GM18499 (cell line): ENCODE data around the gene EIF4EBP2.

Source experiments
- ATAC-seq: cut with Tn5 transposase; IDR thresholded peaks from one replicate; pipeline ENCODE4 v1.9.1; 2021; ENCODE audit warnings: moderate number of reproducible peaks; ENCODE audit not compliant: insufficient read depth, unreplicated experiment

EIF4EBP2 gene

GRCh38 chr10:70457759-70458305, 53.9 kb downstream of the EIF4EBP2 start:
- no peak for ATAC-seq

GRCh38 chr10:70458329-70459060, 54.5 kb downstream of the EIF4EBP2 start:
- no peak for ATAC-seq

DNA sequence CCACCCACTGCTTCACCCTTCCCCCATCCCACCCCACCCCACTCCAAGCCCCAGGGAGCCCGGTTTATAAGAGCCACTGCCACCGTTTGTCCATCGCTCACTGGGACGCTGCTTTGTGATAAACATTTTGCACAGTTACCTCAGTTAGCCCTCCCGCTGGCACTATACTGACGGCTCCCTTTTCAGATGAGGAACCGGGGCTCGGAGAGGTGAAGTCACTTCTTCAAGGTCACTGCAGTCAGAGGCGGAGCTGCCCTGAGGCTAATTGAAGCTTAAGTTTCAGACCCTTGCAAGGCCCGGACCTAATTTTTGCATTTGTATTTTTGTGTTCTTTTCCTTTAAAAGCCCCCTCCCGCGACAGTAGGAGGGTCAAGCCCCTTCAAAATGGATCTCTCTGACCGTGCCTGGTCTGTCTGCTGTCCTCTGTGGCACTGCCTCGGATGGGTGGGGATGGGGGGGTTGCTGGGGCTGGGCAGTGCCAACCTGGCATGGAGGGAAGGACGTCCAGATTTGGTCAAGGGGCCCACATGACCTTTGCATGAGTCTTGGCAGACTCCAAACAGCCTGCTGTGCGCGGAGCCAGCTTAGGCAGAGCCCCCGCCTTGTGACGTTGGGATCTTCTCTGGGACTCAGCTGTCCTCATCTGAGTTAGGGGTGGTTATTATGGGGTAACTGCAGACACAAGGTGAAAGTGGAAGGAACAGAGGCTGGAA, 55.3 kb downstream of the EIF4EBP2 start:
- no peak for ATAC-seq

DNA sequence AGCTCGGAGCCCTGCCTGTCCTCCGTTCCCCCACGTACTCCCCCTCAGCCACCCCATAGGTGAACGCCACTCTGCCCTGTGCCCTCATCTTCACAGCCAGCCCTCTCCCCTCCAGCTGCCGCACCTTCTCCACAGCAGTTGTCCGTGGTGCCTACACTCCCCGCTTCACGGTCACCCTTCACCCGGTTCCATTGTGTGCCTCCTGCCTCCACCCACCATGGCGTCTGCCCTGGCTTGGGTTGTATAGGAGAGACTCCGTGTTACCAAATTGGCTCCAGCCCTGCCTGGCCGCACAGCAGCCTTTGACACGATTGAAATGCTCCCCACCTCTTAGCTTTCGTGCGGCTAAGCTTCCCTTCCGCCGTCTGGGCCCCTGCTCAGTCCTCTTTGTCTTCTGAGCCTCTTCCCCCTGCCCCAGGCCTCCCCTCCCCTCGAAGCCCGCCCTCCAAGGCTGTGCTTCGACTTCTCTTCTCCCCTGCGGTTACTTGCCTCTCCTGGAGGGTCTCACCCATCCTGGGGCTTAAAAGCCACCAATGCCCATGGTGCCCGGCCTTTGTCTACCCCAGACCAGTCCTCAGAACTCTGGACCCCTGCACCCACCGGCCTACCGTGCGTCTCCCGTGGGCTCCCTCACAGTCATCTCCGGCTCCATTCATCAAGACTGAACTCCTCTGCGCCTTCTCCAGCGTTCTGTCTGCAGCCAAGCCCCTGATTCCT, 56.0 kb downstream of the EIF4EBP2 start:
- no peak for ATAC-seq

DNA sequence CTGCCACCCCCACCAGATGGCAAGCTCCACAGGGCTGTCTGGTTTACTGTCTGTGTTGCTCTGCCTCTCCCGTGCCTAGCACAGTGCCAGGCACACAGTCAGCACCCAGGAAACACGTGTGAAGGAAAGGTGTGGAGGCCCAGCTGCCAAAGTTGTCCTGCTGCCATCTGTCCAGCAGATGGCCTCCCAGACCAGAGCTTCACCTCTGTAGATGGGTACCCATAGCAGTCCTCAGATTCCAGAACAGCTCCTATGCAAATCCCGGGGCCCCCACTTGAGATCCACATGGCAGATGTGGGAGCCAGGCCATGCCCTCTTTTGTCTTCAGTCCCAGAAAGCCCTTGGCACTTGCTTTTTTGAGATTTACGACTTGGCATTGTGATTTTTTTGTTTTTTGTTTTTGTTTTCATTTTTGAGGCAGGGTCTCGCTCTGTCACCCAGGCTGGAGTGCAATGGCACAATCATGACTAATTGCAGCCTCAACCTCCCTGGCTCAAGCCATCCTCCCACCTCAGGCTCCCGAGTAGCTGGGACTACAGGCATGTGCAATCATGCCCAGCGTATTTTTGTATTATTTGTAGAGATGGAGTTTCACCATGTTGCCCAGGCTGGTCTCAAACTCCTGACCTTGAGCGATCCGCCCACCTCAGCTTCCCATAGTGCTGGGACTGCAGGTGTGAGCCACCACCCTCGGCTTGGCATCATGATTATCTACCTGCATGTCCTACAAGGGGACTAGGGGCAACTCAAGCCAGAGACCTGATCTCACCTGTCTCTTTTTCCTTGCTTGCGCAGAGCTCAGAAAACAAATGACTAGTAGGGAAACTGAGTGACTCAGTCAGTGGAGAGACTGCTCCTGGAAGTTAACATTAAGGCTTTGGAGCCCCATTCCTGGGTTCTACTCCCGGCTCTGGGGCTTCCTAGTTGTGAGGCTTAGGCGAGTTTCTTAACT, 57.7 kb downstream of the EIF4EBP2 start:
- ATAC-seq, result no peak

GRCh38 chr10:70462349-70462984, 58.5 kb downstream of the EIF4EBP2 start:
- no peak for ATAC-seq

DNA sequence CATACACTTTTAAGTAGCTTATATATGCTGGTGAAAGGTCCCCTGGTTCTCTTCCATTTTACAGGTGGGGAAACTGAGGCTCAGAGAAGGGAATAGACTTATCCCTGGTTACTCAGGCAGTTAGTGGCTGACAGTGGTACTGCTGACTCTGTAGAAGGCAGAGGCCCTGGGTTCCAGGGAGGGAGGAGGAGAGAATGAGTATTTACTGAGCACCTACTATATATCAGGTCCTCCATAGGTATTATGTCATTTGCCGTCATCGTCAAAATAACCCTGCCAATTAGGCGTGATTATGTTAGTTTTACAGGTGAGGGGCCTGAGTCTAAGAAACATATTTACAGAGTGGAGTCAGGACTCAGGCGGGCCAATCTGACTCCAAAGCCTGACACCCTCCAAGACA, 61.3 kb downstream of the EIF4EBP2 start:
- ATAC-seq, result no peak

GRCh38 chr10:70465832-70466231, 61.9 kb downstream of the EIF4EBP2 start:
- no peak for ATAC-seq

DNA sequence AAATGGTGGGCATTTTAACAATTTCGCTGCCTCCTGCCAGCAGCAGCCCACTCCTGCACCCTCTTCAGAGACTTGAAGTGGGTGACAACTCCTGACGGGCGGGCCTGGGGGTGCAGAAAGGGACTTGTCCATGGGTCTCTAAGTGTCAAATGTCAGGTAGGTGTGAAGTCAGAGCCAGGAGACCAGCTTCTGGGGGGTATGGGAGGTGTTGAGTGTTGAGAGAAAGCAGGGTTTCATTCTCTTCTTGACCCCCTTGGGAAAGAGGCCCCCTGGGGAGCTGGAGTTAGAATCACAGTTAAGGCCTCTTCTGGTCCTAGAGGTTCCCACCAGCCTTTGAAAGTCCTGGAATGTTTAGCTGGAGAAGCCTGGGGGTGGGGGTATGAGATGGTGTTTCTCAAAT, 63.0 kb downstream of the EIF4EBP2 start:
- no peak for ATAC-seq

- no peak for ATAC-seq
Measured at GRCh38 chr10:70472799-70473454, 69.0 kb downstream of the EIF4EBP2 start.

DNA sequence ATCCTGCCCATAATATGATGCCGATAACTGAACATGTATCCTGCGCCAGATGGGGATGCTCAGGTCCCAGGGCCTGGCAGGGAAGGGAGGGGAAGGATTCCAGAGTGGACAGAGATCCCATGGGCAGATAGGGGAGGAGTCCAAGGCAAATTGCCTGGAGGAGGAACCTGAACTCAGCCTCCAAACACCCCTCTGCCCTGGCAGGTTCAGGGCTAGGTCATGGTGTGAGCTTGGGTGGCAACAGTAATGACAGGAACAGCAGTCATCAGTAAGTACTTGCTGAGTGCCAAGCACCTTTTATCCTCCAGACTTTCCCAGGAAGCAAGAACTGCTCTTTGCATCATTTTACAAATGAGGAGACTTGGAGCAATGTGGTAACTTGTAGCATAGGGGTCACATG, 70.8 kb downstream of the EIF4EBP2 start:
- ATAC-seq, result no peak

- no peak for ATAC-seq
Measured at GRCh38 chr10:70475661-70476060, 71.7 kb downstream of the EIF4EBP2 start.

DNA sequence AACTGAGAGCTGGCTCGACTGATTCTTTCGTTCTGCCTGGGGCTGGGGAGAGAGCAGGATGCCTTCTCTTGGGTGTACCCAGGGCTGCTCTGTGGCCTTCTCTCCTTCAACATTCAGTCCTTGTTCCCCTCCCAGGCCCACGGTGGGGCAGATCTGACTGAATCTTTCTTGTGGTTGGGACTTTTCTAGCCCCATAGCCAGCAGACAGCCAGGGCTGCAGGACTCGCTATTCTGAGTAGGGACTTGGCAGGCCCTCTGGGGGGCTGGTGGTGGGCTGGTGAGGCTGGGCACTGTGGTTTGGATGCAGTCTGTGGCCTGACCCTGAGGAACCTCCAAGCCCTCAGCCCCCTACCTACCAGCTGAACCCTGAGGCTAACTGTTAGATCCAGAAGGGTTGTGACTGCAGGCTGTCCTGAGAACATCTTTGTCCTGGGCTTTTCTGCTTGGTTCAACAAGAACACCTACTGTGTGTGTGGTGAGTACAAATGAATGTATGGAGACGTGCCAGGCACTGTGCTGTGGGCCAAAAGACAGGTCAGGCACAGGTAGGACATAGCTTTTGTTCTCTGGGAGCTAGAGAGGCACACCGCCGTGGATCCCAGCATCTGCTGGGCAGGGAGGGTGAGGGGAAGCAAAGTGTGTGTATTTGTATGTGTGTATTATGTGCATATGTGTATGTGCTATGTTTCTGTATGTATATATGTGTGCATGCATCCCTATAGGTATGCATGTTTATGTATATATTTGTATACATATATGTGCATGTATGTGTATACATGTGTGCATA, 72.5 kb downstream of the EIF4EBP2 start:
- ATAC-seq, result no peak

DNA sequence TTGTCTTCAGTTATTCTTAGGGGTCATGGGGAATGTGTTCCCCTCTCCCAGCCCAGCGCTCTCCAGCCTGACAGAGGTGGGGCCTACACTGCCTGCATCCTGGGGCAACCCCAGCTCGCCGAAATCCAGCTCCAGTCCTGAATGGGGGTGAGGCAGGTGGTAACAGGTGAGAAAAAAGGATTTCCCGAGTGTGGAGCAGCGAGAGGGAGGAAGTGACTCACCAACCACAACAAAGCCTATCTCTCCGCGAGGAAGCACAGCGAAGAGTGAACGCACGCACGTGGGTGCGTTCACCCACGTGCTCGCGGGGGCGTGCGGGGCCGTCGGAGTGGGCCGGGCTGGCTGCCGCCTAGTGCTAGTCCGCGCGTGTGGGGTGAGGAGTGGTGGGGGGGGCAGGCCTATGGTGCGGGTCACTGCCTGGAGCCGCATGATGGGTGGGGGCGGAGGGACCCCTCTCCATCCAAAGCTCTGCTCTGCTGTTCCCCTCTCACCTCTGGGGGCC, 73.8 kb downstream of the EIF4EBP2 start:
- no peak for ATAC-seq
